Forelimb muscle (tissue), 1 donor: ENCODE data around the gene COL23A1. TPM values are rescaled to one million over a fixed set of nuclear protein-coding genes. Genes with fewer than 3 reads are reported as not detected.

Experiments
- DNase-seq: peaks from one replicate; pipeline ENCODE4 v3.0.0-alpha.2; 2013; ENCODE audit warnings: low read depth
- polyA plus RNA-seq: library from polyadenylated mRNA; unstranded; fragments of 120-200 nt; gene quantifications from one replicate; pipeline ENCODE4 v1.2.1, GENCODE V29; 2013; ENCODE audit not compliant: insufficient read length

The COL23A1 gene
- polyA plus RNA-seq, result 10.1 TPM

GRCh38 chr5:178590141-178590923 lies at the start of gene COL23A1:
COL23A1 (minus strand) TSS chr5:178590393.
- peak; percentile 34 for DNase-seq

DNA sequence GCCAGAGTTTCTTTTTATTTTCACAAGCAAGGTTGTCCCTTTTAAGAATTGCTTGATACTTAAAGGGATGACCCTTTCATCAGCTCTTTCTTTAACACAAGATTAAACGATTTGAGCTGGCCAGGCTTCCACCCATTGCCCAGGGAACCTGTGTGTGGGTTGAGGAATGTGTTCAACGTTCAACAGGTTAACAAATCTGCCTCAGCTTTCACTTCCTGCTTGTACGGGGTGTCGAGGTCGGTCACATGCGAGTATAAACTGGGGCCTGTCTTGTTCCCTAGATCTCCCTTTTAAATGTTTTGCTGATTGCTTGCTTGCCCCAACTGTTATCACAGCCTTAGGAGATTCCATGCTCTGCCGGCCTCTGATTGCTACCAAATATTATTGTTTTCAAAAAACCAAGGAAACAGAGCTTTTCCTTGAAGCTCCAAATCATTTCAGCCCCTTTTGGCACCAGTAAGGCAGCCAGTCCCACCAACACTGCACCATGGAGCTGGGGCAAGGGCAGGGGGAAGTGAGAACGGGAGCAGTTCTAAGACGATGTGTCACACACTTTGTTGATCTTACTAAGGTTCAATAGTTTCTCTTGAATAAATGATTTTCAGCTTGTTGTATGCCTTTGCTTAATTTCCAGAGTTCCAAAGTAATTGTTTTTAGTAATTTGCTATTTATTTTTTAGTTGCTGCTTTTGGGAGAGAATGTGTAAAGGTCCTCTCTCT lies 47.3 kb upstream of the COL23A1 start:
- no peak for DNase-seq

- no peak for DNase-seq
Measured at GRCh38 chr5:178632285-178632684, 42.1 kb upstream of the COL23A1 start.

DNA sequence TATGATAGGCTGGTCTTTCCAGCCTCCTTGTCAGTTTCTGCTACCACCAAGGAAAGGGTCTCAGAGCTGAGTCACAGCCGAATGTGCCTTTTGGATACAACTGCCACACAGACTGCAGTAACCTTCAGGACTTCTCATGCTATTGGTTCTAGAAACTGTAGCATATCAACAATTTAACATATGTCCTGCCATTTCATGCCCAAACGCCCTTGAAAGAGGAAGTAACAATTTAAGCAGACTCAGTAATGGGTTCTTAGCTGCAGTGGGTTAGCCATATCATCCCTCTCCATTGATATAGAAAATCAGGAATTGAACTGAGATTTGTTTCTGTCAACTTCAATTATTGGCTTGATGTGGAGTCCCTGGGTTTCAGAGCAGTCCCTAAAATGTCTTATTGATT lies 40.8 kb upstream of the COL23A1 start:
- DNase-seq, result no peak

- no peak for DNase-seq
Measured at GRCh38 chr5:178630475-178630930, 40.3 kb upstream of the COL23A1 start.

DNA sequence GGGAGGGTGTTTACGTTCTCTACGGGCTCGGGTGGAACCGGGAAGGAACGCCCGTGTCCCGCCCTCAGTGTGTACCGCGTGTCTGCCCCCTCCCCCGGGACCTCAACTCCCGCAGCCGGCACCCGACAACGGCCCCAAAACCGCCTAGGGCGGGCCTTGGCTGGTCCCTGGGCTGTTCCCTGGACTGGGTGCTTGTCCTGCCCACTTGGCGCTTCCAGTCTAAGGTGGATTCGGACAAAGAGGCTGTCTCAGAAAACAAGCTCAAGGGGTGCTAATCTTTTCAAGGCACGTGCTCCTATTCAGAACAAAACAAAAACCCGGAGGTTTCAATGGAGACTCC lies 37.0 kb upstream of the COL23A1 start:
- DNase-seq, result no peak

GRCh38 chr5:178626484-178627258 lies 36.5 kb upstream of the COL23A1 start, which contains the start of gene CLK4:
CLK4 (minus strand) TSS chr5:178627050; CDS start chr5:178623416, 3,634 bp downstream.
- DNase-seq, result peak; percentile 87

- no peak for DNase-seq
Measured at GRCh38 chr5:178625679-178626483, 35.7 kb upstream of the COL23A1 start.

GRCh38 chr5:178624631-178625546 lies 34.7 kb upstream of the COL23A1 start:
- no peak for DNase-seq

- no peak for DNase-seq
Measured at GRCh38 chr5:178622679-178623247, 32.6 kb upstream of the COL23A1 start.

- no peak for DNase-seq
Measured at GRCh38 chr5:178619390-178619789, 29.2 kb upstream of the COL23A1 start.

DNA sequence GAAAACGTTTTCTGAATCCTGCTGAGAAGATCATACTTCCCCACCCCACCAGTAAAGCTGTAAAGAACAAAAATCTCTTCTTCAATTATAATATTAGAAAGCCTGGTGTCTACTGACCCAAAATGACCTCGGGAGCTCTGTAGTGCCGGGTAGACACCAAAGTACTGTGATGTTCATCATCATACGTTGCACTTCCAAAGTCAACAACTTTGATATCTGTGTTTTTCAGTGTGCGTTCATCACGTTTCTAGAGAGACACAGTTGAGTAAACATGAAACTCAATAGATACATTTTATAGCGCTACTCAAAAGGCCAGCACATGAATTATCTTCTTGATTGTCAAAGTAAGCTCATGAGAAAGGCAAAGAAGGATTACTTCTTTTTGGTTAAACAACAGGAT lies 22.1 kb upstream of the COL23A1 start:
- no peak for DNase-seq

- DNase-seq, result no peak
Measured at GRCh38 chr5:178606269-178606668, 16.1 kb upstream of the COL23A1 start.

GRCh38 chr5:178605788-178606187 lies 15.6 kb upstream of the COL23A1 start:
- DNase-seq, result no peak

DNA sequence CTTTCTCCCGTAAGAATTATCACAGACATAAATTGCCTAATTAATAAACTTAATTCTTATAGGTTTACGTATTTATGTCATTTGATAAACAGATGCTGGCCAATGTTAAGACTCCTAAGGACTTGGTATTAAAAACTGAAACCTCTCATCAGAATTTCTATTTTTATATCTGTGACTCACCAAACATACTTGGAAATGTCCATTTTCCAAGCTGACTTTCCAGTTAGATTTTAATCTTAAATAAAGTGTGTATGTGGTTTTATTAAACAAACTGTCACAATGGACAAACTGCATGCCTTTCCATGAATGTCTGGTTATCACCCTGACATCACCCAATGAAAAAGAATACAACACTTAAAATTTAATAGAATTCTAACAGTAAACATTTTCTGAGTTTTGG lies 12.6 kb upstream of the COL23A1 start:
- DNase-seq, result no peak

DNA sequence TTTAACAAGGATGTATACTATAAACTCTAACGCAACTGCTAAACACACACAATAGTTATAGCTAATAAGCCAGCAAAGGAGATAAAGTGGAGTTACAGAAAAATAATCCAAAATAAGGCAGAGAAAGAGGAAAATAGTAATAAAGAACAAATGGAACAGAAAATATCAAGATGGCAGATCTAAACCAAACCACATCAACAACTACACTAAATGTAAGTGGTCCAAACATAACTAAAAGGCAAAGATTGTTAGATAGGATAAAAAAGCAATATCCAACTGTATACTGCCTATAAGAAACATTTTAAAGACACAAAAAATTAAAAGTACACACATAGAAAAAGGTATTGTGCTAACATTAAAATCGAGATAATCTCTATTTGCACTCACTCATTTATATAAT lies 5.6 kb upstream of the COL23A1 start:
- no peak for DNase-seq

GRCh38 chr5:178595150-178595549 lies 5.0 kb upstream of the COL23A1 start:
- DNase-seq, result no peak

GRCh38 chr5:178590924-178591423 lies 781 bp upstream of the COL23A1 start:
- DNase-seq, result no peak
